VCaP (cell line): ENCODE results near the gene JHY.

ENCODE experiments used
- H3K27ac ChIP-seq: fragments of 450-650 bp; 2 replicates; pipeline ENCODE4 v1.5.1; 2017
- CTCF ChIP-seq: fragments of 450-650 bp; conservative IDR thresholded peaks from 2 replicates; pipeline ENCODE4 v1.5.1; 2017; ENCODE audit warnings: mild to moderate bottlenecking, moderate library complexity

Gene JHY

GRCh38 chr11:122848186-122848585, 34.4 kb upstream of the JHY start:
- no peak for TF ChIP-seq CTCF

GRCh38 chr11:122850076-122850631, 32.4 kb upstream of the JHY start:
- no peak overlapping the region for H3K27ac ChIP-seq
- TF ChIP-seq CTCF = no peak

More at GRCh38 chr11:122848186-122848585, 34.4 kb upstream of the JHY start:
- no peak overlapping the region for H3K27ac ChIP-seq

GRCh38 chr11:122851366-122851966, 31.1 kb upstream of the JHY start:
- no peak overlapping the region for H3K27ac ChIP-seq
- TF ChIP-seq CTCF = no peak

- no peak for TF ChIP-seq CTCF
- H3K27ac ChIP-seq = no peak overlapping the region
These were observed 30.3 kb upstream of the JHY start for GRCh38 chr11:122852074-122852795.

- no peak overlapping the region for H3K27ac ChIP-seq
- no peak for TF ChIP-seq CTCF
These were observed 29.8 kb upstream of the JHY start for GRCh38 chr11:122852796-122853160.

- no peak overlapping the region for H3K27ac ChIP-seq
- TF ChIP-seq CTCF = no peak
These were observed 29.3 kb upstream of the JHY start for GRCh38 chr11:122853261-122853660.

- H3K27ac ChIP-seq = no peak overlapping the region
- peak; percentile 85 for TF ChIP-seq CTCF
These were observed 28.6 kb upstream of the JHY start for GRCh38 chr11:122853971-122854446.
